WTC11 (cell line): ENCODE measurements around the gene TMEM245. TPM values are rescaled to one million over a fixed set of nuclear protein-coding genes. Genes with fewer than 3 reads are reported as not detected.

Source experiments
- ATAC-seq: fragments of 200-7000 bp; cut with Tn5 transposase; 2 replicates; pipeline ENCODE4 v1.10.0; 2021; ENCODE audit warnings: mild to moderate bottlenecking, moderate library complexity
- CTCF ChIA-PET: fragments of 300-600 bp; sonication (Branson Sonifier 250); formaldehyde crosslinking; loops from one replicate; lab custom pipeline; 2021; ENCODE audit warnings: antibody characterized with exemption; lab: Charles Lee
- POLR2A ChIA-PET: fragments of 350-600 bp; sonication (Branson Sonifier 250); formaldehyde crosslinking; loops from one replicate; lab custom pipeline; 2021; ENCODE audit warnings: antibody characterized with exemption; lab: Charles Lee
- DNase-seq: peaks from one replicate; pipeline ENCODE4 v3.0.0; 2021; ENCODE audit warnings: low spot score
- H3K27ac Mint-ChIP-seq: 2 replicates; pipeline ENCODE4 v1.8.0; 2021; ENCODE audit warnings: mixed read lengths
- H3K27me3 Mint-ChIP-seq: 2 replicates; pipeline ENCODE4 v1.8.0; 2021; ENCODE audit warnings: low read depth, mild to moderate bottlenecking, moderate library complexity, mixed read lengths
- H3K36me3 Mint-ChIP-seq: 2 replicates; pipeline ENCODE4 v1.8.0; 2021; ENCODE audit warnings: mixed read lengths
- H3K4me1 Mint-ChIP-seq: 2 replicates; pipeline ENCODE4 v1.8.0; 2022; ENCODE audit warnings: mixed read lengths
- H3K4me3 Mint-ChIP-seq: 2 replicates; pipeline ENCODE4 v1.8.0; 2021; ENCODE audit warnings: mild to moderate bottlenecking, moderate library complexity, mixed read lengths
- H3K9me3 Mint-ChIP-seq: 2 replicates; pipeline ENCODE4 v1.8.0; 2021; ENCODE audit warnings: mixed read lengths
- CBFB ChIP-seq: sonication (generic); formaldehyde crosslinking; IDR thresholded peaks from 2 replicates; pipeline ENCODE4 v1.8.1; 2022; ENCODE audit warnings: mild to moderate bottlenecking, low read depth, missing genetic modification reagents
- CREB1 ChIP-seq: sonication (generic); formaldehyde crosslinking; IDR thresholded peaks from 2 replicates; pipeline ENCODE4 v1.8.0; 2023; ENCODE audit warnings: mild to moderate bottlenecking, missing genetic modification reagents
- ETV6 ChIP-seq: sonication (generic); formaldehyde crosslinking; IDR thresholded peaks from 2 replicates; pipeline ENCODE4 v1.8.1; 2022; ENCODE audit warnings: mild to moderate bottlenecking, missing genetic modification reagents
- FOXP1 ChIP-seq: sonication (generic); formaldehyde crosslinking; IDR thresholded peaks from 2 replicates; pipeline ENCODE4 v1.8.0; 2022; ENCODE audit warnings: missing genetic modification reagents, mild to moderate bottlenecking, moderate library complexity, borderline replicate concordance
- GTF2I ChIP-seq: fragments of 250-450 bp; sonication (Bioruptor Pico); conservative IDR thresholded peaks from 2 replicates; pipeline ENCODE4 v1.4.0; 2021; ENCODE audit warnings: mild to moderate bottlenecking
- HMGA2 ChIP-seq: fragments of 250-450 bp; sonication (Bioruptor Pico); IDR thresholded peaks from 2 replicates; pipeline ENCODE4 v1.4.0; 2021; ENCODE audit warnings: mild to moderate bottlenecking, moderate library complexity
- JAZF1 ChIP-seq: fragments of 250-450 bp; sonication (Bioruptor Pico); IDR thresholded peaks from 2 replicates; pipeline ENCODE4 v1.9.0; 2021; ENCODE audit warnings: moderate library complexity, mild to moderate bottlenecking, inconsistent platforms
- KAT7 ChIP-seq: sonication (generic); formaldehyde crosslinking; IDR thresholded peaks from 2 replicates; pipeline ENCODE4 v1.8.1; 2023; ENCODE audit warnings: missing genetic modification reagents, mild to moderate bottlenecking, borderline replicate concordance
- MXD4 ChIP-seq: fragments of 250-450 bp; sonication (Bioruptor Pico); IDR thresholded peaks from 2 replicates; pipeline ENCODE4 v1.8.0; 2021; ENCODE audit warnings: mild to moderate bottlenecking, moderate library complexity, borderline replicate concordance
- MYBL2 ChIP-seq: sonication (generic); formaldehyde crosslinking; IDR thresholded peaks from 2 replicates; pipeline ENCODE4 v1.8.1; 2023; ENCODE audit warnings: mild to moderate bottlenecking, moderate library complexity, missing genetic modification reagents
- NFE2L1 ChIP-seq: sonication (generic); formaldehyde crosslinking; IDR thresholded peaks from 2 replicates; pipeline ENCODE4 v1.8.1; 2023; ENCODE audit warnings: missing genetic modification reagents
- NFYB ChIP-seq: sonication (generic); formaldehyde crosslinking; conservative IDR thresholded peaks from 2 replicates; pipeline ENCODE4 v1.8.0; 2022; ENCODE audit warnings: low read depth, missing genetic modification reagents
- NR1H2 ChIP-seq: sonication (generic); formaldehyde crosslinking; IDR thresholded peaks from 2 replicates; pipeline ENCODE4 v1.9.0; 2021; ENCODE audit warnings: mild to moderate bottlenecking, moderate library complexity, missing genetic modification reagents
- NR2C2 ChIP-seq: sonication (generic); formaldehyde crosslinking; IDR thresholded peaks from 2 replicates; pipeline ENCODE4 v1.8.0; 2022; ENCODE audit warnings: mild to moderate bottlenecking, missing genetic modification reagents
- TCF7 ChIP-seq: sonication (generic); formaldehyde crosslinking; IDR thresholded peaks from 2 replicates; pipeline ENCODE4 v1.8.0; 2022; ENCODE audit warnings: mild to moderate bottlenecking, low read depth, missing genetic modification reagents, moderate library complexity
- TEAD1 ChIP-seq: sonication (generic); formaldehyde crosslinking; IDR thresholded peaks from 2 replicates; pipeline ENCODE4 v1.8.0; 2022; ENCODE audit warnings: mild to moderate bottlenecking, missing genetic modification reagents
- TP53 ChIP-seq: sonication (generic); formaldehyde crosslinking; IDR thresholded peaks from 2 replicates; pipeline ENCODE4 v1.8.1; 2023; ENCODE audit warnings: mild to moderate bottlenecking, missing genetic modification reagents
- ZBTB21 ChIP-seq: sonication (generic); formaldehyde crosslinking; IDR thresholded peaks from 2 replicates; pipeline ENCODE4 v1.8.1; 2023; ENCODE audit warnings: mild to moderate bottlenecking, missing genetic modification reagents, borderline replicate concordance
- ZNF263 ChIP-seq: sonication (generic); formaldehyde crosslinking; IDR thresholded peaks from 2 replicates; pipeline ENCODE4 v1.8.1; 2022; ENCODE audit warnings: low read depth, mild to moderate bottlenecking, moderate library complexity, missing genetic modification reagents
- ZNF423 ChIP-seq: fragments of 250-450 bp; sonication (Bioruptor Pico); IDR thresholded peaks from 2 replicates; pipeline ENCODE4 v2.1.2; 2022; ENCODE audit warnings: mild to moderate bottlenecking, moderate library complexity
- ZNF671 ChIP-seq: fragments of 250-450 bp; sonication (Bioruptor Pico); IDR thresholded peaks from 2 replicates; pipeline ENCODE4 v1.8.0; 2021; ENCODE audit warnings: mild to moderate bottlenecking
- total RNA-seq: library from RNA; stranded (reverse); gene quantifications from 3 replicates; pipeline ENCODE4 v1.2.3, GENCODE V29; 2021
- TF ChIP-seq, protein P1 (sequence below): sonication (generic); formaldehyde crosslinking; IDR thresholded peaks from 2 replicates; pipeline ENCODE4 v1.8.0; 2022; ENCODE audit warnings: mild to moderate bottlenecking, missing genetic modification reagents
- TF ChIP-seq, protein P2 (sequence below): sonication (generic); formaldehyde crosslinking; IDR thresholded peaks from 2 replicates; pipeline ENCODE4 v1.8.1; 2022; ENCODE audit warnings: mild to moderate bottlenecking, moderate library complexity, missing genetic modification reagents
- TF ChIP-seq, protein P3 (sequence below): fragments of 250-450 bp; sonication (Bioruptor Pico); conservative IDR thresholded peaks from 2 replicates; pipeline ENCODE4 v1.9.0; 2021; ENCODE audit warnings: mild to moderate bottlenecking
- TF ChIP-seq, protein P4 (sequence below): fragments of 250-450 bp; sonication (Bioruptor Pico); IDR thresholded peaks from 2 replicates; pipeline ENCODE4 v1.9.0; 2021; ENCODE audit warnings: mild to moderate bottlenecking
- TF ChIP-seq, protein P5 (sequence below): sonication (generic); formaldehyde crosslinking; IDR thresholded peaks from 2 replicates; pipeline ENCODE4 v1.8.1; 2023; ENCODE audit warnings: mild to moderate bottlenecking, missing genetic modification reagents, moderate library complexity
- TF ChIP-seq, protein P6 (sequence below): sonication (generic); formaldehyde crosslinking; IDR thresholded peaks from 2 replicates; pipeline ENCODE4 v1.8.1; 2022; ENCODE audit warnings: missing genetic modification reagents, borderline replicate concordance

The TMEM245 gene
- total RNA-seq, 1 experiment from 2014 or later, result 40.8 TPM

DNA sequence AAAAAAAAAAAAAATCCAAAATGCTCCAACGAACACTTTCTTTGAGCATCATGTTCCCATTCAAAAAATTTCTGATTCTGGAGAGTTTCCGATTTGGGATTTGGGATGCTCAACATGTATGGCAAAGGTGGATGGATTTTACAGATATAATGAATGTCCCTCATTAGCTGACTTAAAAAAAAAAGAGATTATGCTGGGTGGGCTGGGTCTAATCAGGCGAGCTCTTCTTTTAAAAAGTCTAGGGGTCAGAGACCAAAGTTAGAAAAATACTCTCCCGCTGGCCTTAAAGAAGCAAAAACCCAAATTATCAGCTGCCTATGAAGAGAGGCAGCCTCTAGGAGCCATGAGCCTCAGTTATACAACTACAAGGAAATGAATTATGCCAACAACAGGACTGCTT lies 91.3 kb downstream of the TMEM245 start:
- Mint-ChIP-seq H3K27me3 (no peaks in the 10 kb centered on the region), H3K27ac (no peak overlapping the region), H3K4me3 (no peak overlapping the region), H3K4me1 (peaks cover 11% of the 10 kb centered on the region; the same call in 1 of the 2 replicates), H3K9me3 (no peaks in the 10 kb centered on the region), H3K36me3 (peaks cover 10% of the 10 kb centered on the region)
- DNase-seq (no peak), ATAC-seq (no peak)
- TF ChIP-seq CREB1 (CRISPR knock-in tag), result no peak
- TF ChIP-seq HMGA2 (CRISPR knock-in tag), result no peak
- no peak for TF ChIP-seq NFYB (CRISPR knock-in tag)
- no peak for TF ChIP-seq NFE2L1
- TF ChIP-seq, protein P1, sequence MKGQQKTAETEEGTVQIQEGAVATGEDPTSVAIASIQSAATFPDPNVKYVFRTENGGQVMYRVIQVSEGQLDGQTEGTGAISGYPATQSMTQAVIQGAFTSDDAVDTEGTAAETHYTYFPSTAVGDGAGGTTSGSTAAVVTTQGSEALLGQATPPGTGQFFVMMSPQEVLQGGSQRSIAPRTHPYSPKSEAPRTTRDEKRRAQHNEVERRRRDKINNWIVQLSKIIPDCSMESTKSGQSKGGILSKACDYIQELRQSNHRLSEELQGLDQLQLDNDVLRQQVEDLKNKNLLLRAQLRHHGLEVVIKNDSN (CRISPR knock-in tag), result no peak
- TF ChIP-seq CBFB (CRISPR knock-in tag), result no peak
- TF ChIP-seq MXD4 (CRISPR knock-in tag), result no peak
- TF ChIP-seq GTF2I, result no peak
- no peak for TF ChIP-seq ZBTB21 (CRISPR knock-in tag)
- no peak for TF ChIP-seq NR1H2
- TF ChIP-seq KAT7 (CRISPR knock-in tag), result no peak
- no peak for TF ChIP-seq TEAD1 (CRISPR knock-in tag)
- TF ChIP-seq TP53, result no peak
- TF ChIP-seq, protein P2, sequence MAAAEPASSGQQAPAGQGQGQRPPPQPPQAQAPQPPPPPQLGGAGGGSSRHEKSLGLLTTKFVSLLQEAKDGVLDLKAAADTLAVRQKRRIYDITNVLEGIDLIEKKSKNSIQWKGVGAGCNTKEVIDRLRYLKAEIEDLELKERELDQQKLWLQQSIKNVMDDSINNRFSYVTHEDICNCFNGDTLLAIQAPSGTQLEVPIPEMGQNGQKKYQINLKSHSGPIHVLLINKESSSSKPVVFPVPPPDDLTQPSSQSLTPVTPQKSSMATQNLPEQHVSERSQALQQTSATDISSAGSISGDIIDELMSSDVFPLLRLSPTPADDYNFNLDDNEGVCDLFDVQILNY (CRISPR knock-in tag), result no peak
- TF ChIP-seq FOXP1 (CRISPR knock-in tag), result no peak
- no peak for TF ChIP-seq ZNF263 (CRISPR knock-in tag)
- POLR2A ChIA-PET, result no interaction called here
- CTCF ChIA-PET, result no interaction called here

DNA sequence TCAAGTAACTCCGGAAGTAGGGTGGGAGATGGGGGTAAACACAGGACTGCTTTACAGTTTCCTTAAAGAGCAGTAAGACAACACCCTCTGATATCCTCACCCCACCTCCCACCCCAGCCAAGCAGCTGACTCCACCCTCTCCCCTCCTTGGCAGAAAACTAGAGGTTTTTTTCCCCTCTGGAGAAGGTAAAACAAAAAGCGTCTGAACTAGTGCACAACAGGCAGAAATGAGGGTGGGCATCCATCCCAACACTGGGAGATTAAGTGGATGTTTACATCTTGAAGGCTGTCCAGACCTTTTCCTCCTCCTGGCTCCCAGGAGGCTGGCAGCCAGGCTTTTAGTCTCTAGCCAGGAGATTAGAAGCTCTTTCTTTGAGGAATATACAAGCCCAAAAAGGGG lies 92.6 kb downstream of the TMEM245 start:
- H3K27me3 Mint-ChIP-seq, result no peaks in the 10 kb centered on the region
- H3K9me3 Mint-ChIP-seq, result no peaks in the 10 kb centered on the region
- H3K4me3 Mint-ChIP-seq, result no peak overlapping the region
- DNase-seq (no peak), ATAC-seq (no peak)
- TF ChIP-seq ZNF423 (no peak), NR1H2 (no peak), MYBL2 (CRISPR knock-in tag) (no peak), TCF7 (CRISPR knock-in tag) (no peak)
- TF ChIP-seq, protein P3, sequence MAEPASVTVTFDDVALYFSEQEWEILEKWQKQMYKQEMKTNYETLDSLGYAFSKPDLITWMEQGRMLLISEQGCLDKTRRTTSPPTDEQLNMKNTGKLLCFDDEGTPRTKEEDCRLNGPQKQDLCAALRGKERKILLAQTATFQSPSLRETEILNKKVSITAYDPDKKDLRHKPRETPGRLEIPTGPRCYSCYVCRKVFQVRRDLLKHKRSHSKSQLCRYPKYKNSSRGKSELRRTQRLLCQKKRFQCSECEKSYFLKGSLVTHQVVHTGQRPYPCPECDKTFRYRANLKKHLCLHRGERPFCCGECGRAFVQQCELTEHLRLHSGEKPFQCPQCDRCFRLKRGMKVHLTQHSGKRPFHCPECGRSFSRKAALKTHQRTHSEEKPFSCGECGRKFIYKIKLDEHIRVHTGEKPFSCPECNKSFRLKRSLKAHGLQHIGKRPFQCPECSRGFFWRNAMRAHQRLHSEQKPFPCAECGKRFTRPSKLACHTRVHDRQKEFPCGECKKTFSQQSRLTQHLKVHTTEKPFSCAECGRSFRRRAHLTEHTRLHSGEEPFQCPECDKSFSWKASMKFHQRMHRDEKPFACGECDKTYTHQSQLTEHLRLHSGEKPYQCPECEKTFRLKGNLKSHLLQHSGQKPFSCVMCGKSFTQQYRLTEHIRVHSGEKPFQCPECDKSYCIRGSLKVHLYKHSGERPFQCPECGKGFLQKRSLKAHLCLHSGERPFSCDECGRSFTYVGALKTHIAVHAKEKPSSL (CRISPR knock-in tag), result no peak
- CTCF ChIA-PET, result no interaction called here
- no peak overlapping the region for H3K27ac Mint-ChIP-seq
- peaks cover 4% of the 10 kb centered on the region for H3K36me3 Mint-ChIP-seq
- H3K4me1 Mint-ChIP-seq, result peaks cover 16% of the 10 kb centered on the region
- POLR2A ChIA-PET, result no interaction called here

DNA sequence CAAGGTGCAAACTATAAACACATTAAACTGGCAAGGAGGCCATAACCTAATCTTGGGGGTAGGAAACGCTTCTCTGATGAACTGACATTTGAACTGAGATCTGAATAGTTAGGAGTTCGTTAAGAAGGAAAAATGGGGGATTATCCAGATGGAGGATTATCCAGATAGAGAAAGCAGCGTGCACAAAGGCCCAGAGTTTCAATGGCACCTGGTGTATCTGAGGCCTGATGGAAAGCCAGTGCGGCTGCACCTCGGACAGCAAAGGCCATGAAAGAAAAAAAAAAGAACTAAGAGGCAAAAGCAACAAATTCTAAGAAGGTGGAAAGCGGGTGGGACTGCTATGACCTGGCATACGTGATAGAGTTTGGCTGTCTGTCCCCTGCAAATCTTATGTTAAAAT lies 93.4 kb downstream of the TMEM245 start:
- Mint-ChIP-seq H3K36me3 (peaks cover 3% of the 10 kb centered on the region), H3K4me3 (no peak overlapping the region), H3K9me3 (no peaks in the 10 kb centered on the region), H3K27me3 (no peaks in the 10 kb centered on the region), H3K4me1 (peaks cover 16% of the 10 kb centered on the region), H3K27ac (no peak overlapping the region)
- ATAC-seq, result no peak
- no peak for DNase-seq
- ChIA-PET CTCF (no interaction called here), POLR2A (no interaction called here)
- TF ChIP-seq NR2C2 (CRISPR knock-in tag) (no peak), MXD4 (CRISPR knock-in tag) (no peak), JAZF1 (CRISPR knock-in tag) (no peak), ZNF263 (CRISPR knock-in tag) (no peak), NR1H2 (no peak), ZNF671 (no peak), NFE2L1 (no peak), ETV6 (CRISPR knock-in tag) (no peak)
- TF ChIP-seq, protein P4, sequence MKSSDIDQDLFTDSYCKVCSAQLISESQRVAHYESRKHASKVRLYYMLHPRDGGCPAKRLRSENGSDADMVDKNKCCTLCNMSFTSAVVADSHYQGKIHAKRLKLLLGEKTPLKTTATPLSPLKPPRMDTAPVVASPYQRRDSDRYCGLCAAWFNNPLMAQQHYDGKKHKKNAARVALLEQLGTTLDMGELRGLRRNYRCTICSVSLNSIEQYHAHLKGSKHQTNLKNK, result no peak
- TF ChIP-seq, protein P5, sequence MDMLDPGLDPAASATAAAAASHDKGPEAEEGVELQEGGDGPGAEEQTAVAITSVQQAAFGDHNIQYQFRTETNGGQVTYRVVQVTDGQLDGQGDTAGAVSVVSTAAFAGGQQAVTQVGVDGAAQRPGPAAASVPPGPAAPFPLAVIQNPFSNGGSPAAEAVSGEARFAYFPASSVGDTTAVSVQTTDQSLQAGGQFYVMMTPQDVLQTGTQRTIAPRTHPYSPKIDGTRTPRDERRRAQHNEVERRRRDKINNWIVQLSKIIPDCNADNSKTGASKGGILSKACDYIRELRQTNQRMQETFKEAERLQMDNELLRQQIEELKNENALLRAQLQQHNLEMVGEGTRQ (CRISPR knock-in tag), result no peak
- TF ChIP-seq, protein P6, sequence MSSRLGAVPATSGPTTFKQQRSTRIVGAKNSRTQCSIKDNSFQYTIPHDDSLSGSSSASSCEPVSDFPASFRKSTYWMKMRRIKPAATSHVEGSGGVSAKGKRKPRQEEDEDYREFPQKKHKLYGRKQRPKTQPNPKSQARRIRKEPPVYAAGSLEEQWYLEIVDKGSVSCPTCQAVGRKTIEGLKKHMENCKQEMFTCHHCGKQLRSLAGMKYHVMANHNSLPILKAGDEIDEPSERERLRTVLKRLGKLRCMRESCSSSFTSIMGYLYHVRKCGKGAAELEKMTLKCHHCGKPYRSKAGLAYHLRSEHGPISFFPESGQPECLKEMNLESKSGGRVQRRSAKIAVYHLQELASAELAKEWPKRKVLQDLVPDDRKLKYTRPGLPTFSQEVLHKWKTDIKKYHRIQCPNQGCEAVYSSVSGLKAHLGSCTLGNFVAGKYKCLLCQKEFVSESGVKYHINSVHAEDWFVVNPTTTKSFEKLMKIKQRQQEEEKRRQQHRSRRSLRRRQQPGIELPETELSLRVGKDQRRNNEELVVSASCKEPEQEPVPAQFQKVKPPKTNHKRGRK (CRISPR knock-in tag), result no peak
